GM12873 (cell line): ENCODE measurements around the gene ITPKA.

ENCODE experiments used
- CTCF ChIP-seq: IDR thresholded peaks from 2 replicates; pipeline ENCODE4 v1.5.1; 2012; ENCODE audit warnings: low read depth, mild to moderate bottlenecking, moderate library complexity, low read length, control low read depth; ENCODE audit not compliant: insufficient read depth; ENCODE audit errors: missing control alignments

Gene ITPKA

GRCh38 chr15:41492597-41493204, 973 bp upstream of the ITPKA start:
- TF ChIP-seq CTCF = no peak

- TF ChIP-seq CTCF = no peak
Observed at GRCh38 chr15:41493902-41494189, 172 bp downstream of the ITPKA start.

- no peak for TF ChIP-seq CTCF
Observed at GRCh38 chr15:41494190-41494921, 682 bp downstream of the ITPKA start.

- TF ChIP-seq CTCF = peak; percentile 5
Observed at GRCh38 chr15:41494922-41495735, 1.5 kb downstream of the ITPKA start.

- no peak for TF ChIP-seq CTCF
Observed at GRCh38 chr15:41495736-41496599, 2.3 kb downstream of the ITPKA start.

- TF ChIP-seq CTCF = no peak
Observed at GRCh38 chr15:41498657-41499056, 5.0 kb downstream of the ITPKA start.
